Measurements from ENCODE around the gene TIMM29. TPM values are rescaled to one million over a fixed set of nuclear protein-coding genes. Genes with fewer than 3 reads are reported as not detected.

Gene TIMM29
- total and polyA plus RNA-seq, 3 donors from 2014 or later, result 20.2 to 45.7 (median 40.9) TPM

DNA sequence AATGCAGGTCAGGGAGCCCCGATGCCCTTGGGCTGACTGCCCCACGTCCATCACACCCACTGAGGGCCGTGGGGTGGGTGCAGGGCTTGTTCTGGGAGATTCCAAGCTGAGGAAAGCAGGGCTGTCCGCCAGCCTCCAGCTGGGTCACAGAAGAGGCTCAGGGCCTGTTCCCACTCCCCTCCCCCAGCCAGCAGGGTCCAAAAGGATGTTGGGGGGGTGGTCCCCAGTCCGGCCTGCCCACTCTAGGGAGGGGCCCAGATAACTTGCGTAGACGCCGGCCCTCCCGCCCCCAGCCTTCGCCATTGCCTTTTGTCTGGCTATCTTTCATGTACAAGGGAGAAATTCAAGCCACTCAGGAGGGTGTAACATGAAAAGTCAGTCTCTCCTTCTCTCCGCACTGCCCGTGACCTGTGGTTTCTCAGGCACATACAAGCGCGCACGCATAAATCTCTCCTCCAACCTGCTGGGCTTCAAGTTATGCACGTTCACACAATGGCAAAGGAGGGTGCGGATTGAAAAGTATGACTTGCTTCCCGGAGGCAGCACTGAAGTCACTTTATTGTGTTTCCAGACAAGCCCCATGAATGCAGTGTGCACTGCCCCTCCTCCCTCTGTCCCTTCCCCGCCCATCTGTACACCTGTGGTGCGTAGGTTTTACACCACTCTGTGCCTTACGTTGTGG is 37.1 kb upstream of the TIMM29 start:
- Histone ChIP-seq H3K4me1 (peaks cover 26% of the 10 kb centered on the region), H3K36me3 (ENCODE audit: low read depth, missing control alignments) (no peaks in the 10 kb centered on the region), H3K27ac (no peak overlapping the region), H3K27me3 (no peaks in the 10 kb centered on the region), H3K4me3 (no peak overlapping the region), H3K9me3 (no peaks in the 10 kb centered on the region)
- TF ChIP-seq, protein P1, sequence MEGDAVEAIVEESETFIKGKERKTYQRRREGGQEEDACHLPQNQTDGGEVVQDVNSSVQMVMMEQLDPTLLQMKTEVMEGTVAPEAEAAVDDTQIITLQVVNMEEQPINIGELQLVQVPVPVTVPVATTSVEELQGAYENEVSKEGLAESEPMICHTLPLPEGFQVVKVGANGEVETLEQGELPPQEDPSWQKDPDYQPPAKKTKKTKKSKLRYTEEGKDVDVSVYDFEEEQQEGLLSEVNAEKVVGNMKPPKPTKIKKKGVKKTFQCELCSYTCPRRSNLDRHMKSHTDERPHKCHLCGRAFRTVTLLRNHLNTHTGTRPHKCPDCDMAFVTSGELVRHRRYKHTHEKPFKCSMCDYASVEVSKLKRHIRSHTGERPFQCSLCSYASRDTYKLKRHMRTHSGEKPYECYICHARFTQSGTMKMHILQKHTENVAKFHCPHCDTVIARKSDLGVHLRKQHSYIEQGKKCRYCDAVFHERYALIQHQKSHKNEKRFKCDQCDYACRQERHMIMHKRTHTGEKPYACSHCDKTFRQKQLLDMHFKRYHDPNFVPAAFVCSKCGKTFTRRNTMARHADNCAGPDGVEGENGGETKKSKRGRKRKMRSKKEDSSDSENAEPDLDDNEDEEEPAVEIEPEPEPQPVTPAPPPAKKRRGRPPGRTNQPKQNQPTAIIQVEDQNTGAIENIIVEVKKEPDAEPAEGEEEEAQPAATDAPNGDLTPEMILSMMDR (IDR thresholded peaks at IDR 0.05), result no peak
- no peak for TF ChIP-seq POLR2A (IDR thresholded peaks at IDR 0.05)
- intact Hi-C loops (cut with DNase I; ENCODE audit: low total_unique reads), result no loop called here
- no peak for DNase-seq
- 64 to 76% methylated on average over 13 to 21 of the region's 21 CpGs for WGBS, 2 donors

DNA sequence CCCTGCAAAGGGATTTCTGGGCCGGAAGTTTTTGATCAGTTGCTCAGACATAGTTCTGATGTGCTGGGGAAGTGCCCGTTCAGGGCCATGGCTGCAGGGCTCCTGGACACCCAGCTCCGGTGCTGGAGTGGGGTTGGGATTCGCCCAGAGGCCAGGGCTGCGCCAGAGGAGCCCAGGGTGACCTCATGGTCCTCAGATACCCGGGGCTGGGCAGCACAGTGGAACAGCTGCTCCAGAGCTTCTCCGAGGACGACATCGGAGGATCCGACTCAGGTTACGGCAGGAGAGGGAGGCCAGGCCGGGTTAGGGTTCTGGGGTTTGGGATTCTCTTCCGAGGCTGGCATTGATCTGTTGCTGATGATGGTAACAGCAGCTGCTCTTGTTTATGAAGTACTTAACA is 36.4 kb upstream of the TIMM29 start:
- 84 to 88% methylated on average over 12 to 13 of the region's 13 CpGs for WGBS, 2 donors
- Histone ChIP-seq H3K27me3 (no peaks in the 10 kb centered on the region), H3K36me3 (ENCODE audit: low read depth, missing control alignments) (no peaks in the 10 kb centered on the region), H3K27ac (no peak overlapping the region), H3K4me3 (no peak overlapping the region), H3K9me3 (no peaks in the 10 kb centered on the region), H3K4me1 (peaks cover 29% of the 10 kb centered on the region)
- DNase-seq, result no peak
- intact Hi-C loops (cut with DNase I; ENCODE audit: low total_unique reads), result no loop called here
- TF ChIP-seq, protein P1 (IDR thresholded peaks at IDR 0.05), result no peak
- TF ChIP-seq POLR2A (IDR thresholded peaks at IDR 0.05), result no peak

DNA sequence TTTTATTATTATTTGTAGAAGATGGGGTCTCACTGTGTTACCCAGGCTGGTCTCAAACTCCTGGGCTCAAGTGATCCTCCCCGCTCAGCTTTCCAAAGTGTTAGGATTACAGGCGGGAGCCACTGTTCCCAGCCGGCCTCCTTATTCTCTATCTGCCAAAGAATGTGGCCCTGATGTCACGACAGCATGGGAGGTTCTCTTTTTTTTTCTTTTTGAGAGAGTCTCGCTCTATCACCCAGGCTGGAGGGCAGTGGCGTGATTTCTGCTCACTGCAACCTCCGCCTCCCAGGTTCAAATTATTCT is 33.7 kb upstream of the TIMM29 start:
- 68 to 77% methylated on average over 7 of the region's 7 CpGs for WGBS, 2 donors
- peaks cover 39% of the 10 kb centered on the region for H3K4me1 ChIP-seq
- TF ChIP-seq POLR2A (IDR thresholded peaks at IDR 0.05), result no peak
- TF ChIP-seq, protein P1 (IDR thresholded peaks at IDR 0.05), result no peak

DNA sequence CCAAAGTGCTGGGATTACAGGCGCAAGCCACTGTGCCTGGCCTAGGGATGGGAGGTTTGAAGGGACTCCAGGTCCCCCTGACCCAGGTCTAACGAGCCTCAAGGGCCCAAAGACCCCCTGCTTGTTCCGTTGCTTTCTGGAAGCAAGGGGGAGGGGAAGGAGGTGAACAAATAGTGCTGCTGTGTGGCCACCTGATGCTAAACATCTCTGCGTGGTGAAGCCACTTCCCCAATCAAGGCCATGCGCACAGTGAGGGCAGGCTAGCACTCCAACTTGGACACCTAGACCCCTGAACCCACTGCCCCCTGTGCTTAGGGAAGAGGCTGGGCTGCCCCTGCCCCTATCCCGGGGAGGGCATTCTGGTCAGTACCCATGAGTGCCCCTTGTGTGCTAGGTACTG is 33.2 kb upstream of the TIMM29 start:
- Histone ChIP-seq H3K36me3 (ENCODE audit: low read depth, missing control alignments) (no peaks in the 10 kb centered on the region), H3K4me1 (peaks cover 39% of the 10 kb centered on the region), H3K9me3 (no peaks in the 10 kb centered on the region), H3K4me3 (no peak overlapping the region), H3K27ac (no peak overlapping the region), H3K27me3 (no peaks in the 10 kb centered on the region)
- 85 to 98% methylated on average over 5 to 6 of the region's 6 CpGs for WGBS, 2 donors
- TF ChIP-seq, protein P1 (IDR thresholded peaks at IDR 0.05), result no peak
- TF ChIP-seq POLR2A (IDR thresholded peaks at IDR 0.05), result no peak
- intact Hi-C loops (cut with DNase I; ENCODE audit: low total_unique reads), result no loop called here
- DNase-seq, result no peak

More for the DNA sequence above, 33.7 kb upstream of the TIMM29 start:
- H3K27me3 ChIP-seq, result no peaks in the 10 kb centered on the region
- H3K27ac ChIP-seq, result no peak overlapping the region
- intact Hi-C loops (cut with DNase I; ENCODE audit: low total_unique reads), result no loop called here
- no peak overlapping the region for H3K4me3 ChIP-seq
- DNase-seq, result no peak
- H3K36me3 ChIP-seq (ENCODE audit: low read depth, missing control alignments), result no peaks in the 10 kb centered on the region
- no peaks in the 10 kb centered on the region for H3K9me3 ChIP-seq

DNA sequence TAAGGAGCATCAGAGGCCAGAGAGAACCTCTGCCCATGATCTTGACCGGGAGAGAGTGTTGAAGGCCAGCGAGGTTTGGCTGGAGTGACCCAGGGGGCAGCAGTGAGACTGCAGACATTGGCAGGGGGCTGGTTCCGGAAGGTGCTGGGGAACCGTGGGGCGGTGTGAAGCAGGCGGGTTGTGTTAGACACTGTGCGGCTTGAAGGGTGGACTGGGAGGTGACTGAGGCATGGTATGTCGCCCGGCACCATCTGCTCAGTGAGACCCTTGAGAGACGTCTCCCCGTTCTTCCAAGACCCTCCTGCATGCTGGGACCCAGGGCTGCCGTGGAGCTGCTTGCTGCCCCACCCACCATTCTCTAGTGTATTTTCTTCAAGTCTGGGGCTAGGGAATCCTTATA is 32.7 kb upstream of the TIMM29 start:
- WGBS, 2 donors, result 86 to 91% methylated on average over 12 of the region's 12 CpGs
- H3K27me3 ChIP-seq, result no peaks in the 10 kb centered on the region
- no peak overlapping the region for H3K4me3 ChIP-seq
- TF ChIP-seq POLR2A (IDR thresholded peaks at IDR 0.05), result no peak
- TF ChIP-seq, protein P1 (IDR thresholded peaks at IDR 0.05), result no peak
- no peak for DNase-seq
- H3K27ac ChIP-seq, result no peak overlapping the region
- H3K36me3 ChIP-seq (ENCODE audit: low read depth, missing control alignments), result no peaks in the 10 kb centered on the region
- H3K4me1 ChIP-seq, result peaks cover 39% of the 10 kb centered on the region
- no peaks in the 10 kb centered on the region for H3K9me3 ChIP-seq
- intact Hi-C loops (cut with DNase I; ENCODE audit: low total_unique reads), result no loop called here

All from testis (tissue), 3 donors.